ENCODE measurements around the gene CYP1A2.
A peak's percentile ranks its signal among the peaks of the same experiment; 100 is the strongest.

GRCh38 chr15:74776821-74777768 lies 28.4 kb downstream of the CYP1A2 start:
- TF ChIP-seq CREB1 (IDR thresholded peaks at IDR 0.05; ENCODE audit: low read depth) (no peak), NFIC (IDR thresholded peaks at IDR 0.05) (peak; percentile 64; the same call in 1 of the 2 replicates), EP300 (IDR thresholded peaks at IDR 0.05; ENCODE audit: borderline replicate concordance) (no peak), YY1 (IDR thresholded peaks at IDR 0.05; ENCODE audit: low read depth) (no peak), EGR1 (IDR thresholded peaks at IDR 0.05) (no peak), CEBPB (IDR thresholded peaks at IDR 0.05) (no peak), USF1 (IDR thresholded peaks at IDR 0.05) (no peak), MAX (IDR thresholded peaks at IDR 0.05) (no peak)

Data from Ishikawa (cell line).